Activated CD4-positive, alpha-beta T cell treated with anti-CD3 and anti-CD28 coated beads for 4 hours (primary cell): Measurements from ENCODE around the gene EVL.

Experiments
- DNase-seq, 2 donors: peaks; one replicate each; pipeline ENCODE4 v3.0.0-alpha.2; 2020

Gene EVL

GRCh38 chr14:100088226-100088625 lies 23.0 kb downstream of the EVL start:
- no peak for DNase-seq

DNA sequence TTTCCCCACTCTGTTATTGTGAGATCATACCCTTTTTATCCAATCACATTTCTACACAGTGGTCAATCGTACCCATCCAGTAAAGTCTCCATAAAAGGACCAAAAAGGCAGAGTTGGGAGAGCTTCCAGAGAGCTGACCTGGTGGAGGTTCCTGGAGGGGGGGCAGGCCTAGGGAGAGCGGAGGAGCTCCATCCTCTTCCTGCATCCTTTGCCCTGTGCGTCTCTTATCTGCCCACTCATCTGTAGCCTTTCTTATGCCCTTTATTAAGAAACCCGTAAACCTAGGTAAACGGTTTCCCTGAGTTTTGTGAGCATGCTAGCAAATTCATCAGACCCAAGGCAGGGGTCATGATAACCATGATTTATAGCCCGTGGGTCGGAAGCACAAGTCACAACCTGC lies 26.2 kb downstream of the EVL start:
- DNase-seq = no peak

- no peak for DNase-seq
Observed at GRCh38 chr14:100092832-100093231, 27.6 kb downstream of the EVL start.

DNA sequence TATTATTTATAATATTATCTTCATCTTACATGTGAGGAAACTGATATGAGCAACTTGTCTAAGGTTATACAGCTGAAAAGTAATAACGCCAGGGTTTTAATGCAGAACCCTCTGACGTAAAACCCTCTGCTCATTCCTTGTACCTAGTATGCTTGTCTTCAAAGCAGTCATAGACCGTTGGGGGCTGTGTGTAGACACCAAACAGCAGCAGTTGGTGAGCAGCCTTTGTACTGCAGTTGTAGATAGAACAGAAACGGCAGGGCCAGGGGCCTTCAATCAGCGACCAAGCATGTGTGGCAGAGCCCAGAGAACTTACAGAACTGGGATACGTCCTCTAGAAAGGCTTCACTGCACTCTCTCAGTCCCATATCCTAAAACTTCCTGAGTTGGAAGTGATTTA lies 28.1 kb downstream of the EVL start:
- no peak for DNase-seq

GRCh38 chr14:100096656-100097055 lies 31.4 kb downstream of the EVL start:
- DNase-seq = no peak

- no peak for DNase-seq
Observed at GRCh38 chr14:100098171-100098570, 32.9 kb downstream of the EVL start.

DNA sequence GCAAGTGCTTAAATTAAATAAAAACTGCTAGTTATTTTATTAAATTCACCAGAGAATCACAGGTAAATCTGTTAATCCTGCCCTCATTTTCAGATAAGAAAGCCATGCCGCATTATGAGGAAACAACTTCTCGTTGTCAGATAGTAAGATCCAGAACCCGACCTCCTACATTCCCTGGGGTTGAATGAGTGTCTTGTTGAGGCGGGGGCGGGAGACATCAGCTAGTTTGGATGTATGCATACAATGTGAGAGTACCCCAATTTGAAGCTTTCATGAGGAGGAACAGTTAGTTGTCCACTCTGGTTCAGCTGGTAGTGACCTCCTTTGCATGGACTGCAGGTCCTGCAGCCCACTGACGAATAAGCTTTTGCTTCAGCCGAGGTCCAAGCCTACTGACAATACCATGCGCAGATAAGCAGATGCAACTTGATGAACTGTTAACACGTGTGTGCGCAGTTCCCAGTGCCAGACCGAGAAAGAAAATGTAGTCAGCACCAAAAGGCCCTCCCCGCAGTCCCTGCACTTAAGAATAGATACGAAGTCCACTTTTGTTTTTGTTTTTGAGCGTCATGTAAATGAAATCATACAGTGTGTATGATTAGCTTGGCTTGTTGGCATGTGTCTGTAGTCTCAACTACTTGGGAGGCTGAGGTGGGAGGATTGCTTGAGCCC lies 34.9 kb downstream of the EVL start:
- no peak for DNase-seq

GRCh38 chr14:100102156-100102785 lies 37.0 kb downstream of the EVL start:
- DNase-seq = no peak

DNA sequence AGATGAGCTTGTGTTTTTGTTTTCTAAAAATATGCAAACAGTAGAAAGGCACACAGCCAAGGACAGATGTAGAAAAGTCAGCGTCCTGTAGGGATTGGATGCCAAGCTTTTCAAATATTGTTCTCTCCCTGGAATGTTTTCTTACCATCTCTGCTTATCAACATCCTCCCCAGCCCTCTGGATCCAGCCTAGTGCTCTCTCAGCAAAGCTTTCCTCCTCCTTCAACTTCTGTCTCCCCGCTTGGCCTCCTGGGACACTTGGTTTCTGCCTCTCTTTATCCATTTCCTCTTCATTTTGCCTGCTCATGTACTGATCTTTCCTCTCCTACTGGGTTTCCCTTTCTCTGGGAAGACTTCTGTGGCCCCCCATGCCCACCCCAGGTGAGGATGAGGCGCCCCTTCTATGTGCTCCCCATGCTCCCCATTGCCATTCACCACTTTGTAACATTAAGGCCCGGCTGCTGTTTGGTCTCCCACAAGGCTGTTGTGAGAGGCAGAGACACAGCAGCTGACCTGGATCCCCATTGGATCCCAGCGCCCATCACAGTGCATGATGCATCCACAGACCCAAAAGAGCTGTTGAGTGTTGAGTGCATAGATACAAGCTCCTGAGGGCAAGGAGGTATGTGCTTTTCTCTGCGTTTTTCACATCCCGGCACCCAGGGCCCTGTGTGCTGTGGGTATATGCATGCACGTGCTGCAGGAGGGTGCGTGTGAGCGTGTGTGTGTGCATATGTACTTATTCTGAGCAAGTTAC lies 38.2 kb downstream of the EVL start:
- DNase-seq = no peak

DNA sequence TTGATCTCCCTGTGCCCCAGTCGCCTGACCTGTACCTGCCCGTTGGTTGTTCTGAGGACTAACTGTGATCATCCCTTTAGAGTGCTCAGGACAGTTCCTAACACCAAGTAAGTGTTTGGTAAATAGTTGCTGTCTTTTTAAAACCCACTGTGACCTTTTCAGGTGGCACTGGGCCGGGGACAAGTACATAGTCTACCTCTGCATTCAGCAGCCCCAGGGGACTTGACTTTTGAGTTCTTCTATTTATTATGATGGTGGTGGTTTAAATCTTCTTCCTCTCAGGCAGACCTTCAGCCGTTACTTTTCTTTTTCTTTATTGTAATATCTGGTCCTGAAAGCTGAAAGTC lies 38.8 kb downstream of the EVL start:
- no peak for DNase-seq

DNA sequence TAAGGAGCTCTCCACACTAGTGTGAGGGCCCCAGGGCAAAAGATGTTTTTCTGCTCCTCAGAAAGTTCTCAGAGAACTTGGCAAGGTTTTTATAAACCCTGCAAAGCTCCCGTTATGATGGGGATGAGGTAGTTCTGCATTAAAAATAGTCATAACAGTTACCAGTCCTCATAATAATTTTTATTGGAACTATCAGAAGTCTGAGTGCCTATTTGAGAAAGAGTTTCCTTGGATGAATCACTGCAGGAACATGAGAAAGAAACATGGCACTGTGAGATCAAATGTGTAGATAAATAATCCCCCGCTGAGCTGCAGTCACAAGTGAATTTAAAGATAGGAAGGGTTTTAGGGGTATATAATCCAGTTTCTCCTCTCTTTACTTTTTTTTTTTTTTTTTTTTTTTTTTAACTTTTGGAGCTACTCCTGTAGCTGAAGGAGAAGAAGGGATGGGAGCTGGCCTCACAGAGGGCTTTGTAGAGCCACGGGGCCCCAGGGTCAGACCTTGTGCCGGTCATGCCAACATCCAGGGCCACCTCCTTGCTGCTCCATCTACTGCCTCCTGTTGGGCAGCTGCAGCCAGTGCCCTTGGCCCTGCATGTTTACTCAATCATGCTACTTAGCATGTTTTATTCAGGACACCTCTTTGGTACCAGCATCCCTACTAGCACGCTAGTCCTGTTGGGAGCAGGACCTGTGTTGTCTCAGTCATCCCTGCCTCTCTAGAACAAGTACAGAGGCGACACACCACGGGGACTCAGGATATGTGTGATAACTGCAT lies 39.5 kb downstream of the EVL start:
- no peak for DNase-seq

DNA sequence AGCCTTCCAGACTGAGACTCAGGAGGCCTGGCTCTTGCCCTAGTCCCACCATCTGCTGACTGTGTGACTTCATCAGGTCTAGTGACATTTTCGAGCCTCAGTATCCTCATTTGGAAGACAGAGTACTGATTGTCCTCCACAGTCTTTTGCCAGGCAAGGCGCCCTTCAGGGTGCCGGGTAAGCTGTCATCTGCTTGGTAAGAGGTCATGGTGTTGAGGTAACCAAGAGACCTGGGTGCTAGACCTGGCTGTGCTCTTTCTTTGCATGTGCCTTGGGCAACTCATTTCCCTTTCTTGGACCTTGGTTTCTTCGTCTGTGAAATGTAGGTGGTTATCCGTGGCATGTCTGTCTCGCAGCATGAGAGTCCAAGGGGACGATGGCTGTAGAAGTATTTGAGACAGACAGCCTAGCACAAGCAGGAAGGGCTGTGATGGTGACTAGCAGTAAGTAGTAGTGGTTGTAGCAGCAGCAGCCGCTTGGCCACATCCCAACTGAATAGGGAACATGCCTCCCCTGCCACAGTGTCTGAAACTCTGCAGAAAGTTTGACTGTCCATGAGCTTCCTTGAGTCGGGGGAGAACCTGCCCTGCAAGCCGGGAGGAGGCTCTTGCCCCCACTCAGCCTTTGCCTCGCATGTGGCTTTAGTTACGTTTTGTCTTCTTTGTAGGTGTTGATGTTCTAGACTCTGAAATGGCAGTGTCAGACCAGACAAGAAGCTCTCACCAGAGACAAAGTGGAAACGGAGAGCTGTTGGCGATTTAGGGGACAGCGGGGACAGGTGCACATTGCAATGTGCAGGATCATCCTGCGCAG lies 40.3 kb downstream of the EVL start:
- DNase-seq = no peak

GRCh38 chr14:100106250-100107112 lies 41.3 kb downstream of the EVL start:
- DNase-seq = peak; percentile 39 to 51

DNA sequence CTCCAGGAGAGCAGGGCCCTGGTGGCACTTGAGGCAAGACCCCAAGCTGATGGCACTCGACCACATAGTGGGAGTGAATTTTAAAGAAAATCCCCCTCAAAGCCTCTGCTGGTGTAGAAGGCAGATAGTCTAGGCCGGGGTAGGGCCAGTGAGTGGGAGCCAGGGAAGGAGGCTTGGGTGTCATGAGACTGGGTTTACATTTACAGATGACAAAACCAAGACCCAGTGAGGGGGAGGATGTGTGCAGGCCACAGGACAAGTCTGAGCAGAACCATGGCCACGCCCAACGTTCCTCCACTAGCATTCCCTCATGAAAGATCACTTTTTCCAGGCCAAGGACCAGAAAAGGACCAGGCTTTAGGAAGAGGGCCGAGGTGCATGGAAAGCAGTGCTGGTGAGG lies 42.0 kb downstream of the EVL start:
- DNase-seq = no peak

GRCh38 chr14:100108042-100108825 lies 43.0 kb downstream of the EVL start:
- DNase-seq = peak; percentile 84 to 93

- DNase-seq = no peak
Observed at GRCh38 chr14:100108840-100109593, 43.8 kb downstream of the EVL start.

DNA sequence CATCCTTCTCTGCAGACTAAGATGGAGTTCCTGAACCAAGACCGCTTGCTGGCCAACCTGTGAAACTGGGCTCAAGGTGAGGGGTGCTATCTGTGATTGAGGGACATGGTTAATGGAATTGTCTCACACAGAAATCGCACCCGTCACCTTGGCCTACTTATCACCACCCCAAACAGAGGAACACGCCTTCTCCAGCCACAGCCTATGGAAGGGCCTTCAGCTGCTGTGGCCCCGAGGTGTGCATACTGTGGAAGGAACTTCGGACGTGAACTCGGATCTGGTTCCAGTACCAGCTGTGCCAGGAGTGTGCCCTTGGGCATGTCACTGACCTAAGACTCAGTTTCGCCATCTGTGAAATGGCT lies 44.4 kb downstream of the EVL start:
- no peak for DNase-seq

DNA sequence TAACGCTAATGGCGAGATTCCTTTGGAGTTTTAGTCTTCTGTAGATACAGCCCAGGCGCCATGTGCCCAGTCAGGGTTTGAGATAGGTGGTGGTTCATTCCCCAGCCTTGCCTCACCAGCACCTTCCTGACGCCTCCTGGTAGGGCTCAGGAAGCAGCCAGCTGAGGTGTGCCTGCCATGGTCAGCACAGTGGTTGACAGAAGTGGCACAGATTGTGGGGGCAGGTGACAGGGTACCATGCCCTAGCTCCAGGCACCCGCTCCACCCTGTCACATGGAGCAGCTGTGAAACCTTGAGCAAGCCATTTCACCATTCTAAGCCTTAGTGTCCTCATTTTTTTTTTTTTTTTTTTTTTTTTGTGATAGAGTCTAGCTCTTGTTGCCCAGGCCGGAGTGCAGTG lies 45.6 kb downstream of the EVL start:
- DNase-seq = no peak

DNA sequence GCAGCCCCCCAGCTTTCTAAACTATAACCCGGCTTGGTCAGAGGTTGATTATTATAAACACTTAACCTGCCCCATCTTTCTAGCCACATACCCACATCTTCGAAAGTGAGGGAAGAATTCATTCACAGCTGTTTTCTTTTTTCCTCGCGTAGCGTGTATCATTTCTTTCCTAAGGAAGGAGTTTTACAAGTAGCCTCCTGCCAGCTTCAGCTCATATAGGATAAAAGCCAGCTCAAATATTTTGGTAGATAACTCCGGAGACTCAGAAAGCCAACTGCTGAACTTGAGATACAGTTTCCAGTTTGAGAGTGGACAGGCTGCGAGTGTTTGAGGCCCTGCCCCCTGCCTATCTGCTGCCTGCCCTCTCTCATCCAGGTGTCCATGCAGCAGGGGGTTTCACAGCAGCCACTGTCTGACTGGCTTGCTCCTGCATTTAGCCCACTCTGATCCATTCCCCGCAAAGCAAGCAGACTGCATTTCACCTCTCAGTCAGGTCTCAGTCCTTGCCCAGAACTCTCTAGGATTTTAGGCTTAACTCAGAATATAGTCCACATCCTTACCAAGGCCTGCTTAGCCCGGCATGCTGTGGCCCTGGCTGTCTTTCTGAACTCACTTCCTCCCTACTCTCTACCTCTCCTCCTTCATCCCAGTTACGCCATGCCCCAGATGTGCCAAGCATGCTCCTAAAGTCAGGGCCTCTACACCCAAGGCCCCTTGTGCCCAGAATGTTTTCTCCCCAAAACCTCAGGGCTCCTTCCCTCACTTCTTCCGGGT lies 46.9 kb downstream of the EVL start:
- DNase-seq = no peak
